HEK293T (cell line): ENCODE measurements around the gene FHIT.

Experiments
- NFRKB ChIP-seq: fragments of 450-650 bp; IDR thresholded peaks from 2 replicates; pipeline ENCODE4 v1.6.1; 2016; ENCODE audit warnings: mild to moderate bottlenecking, moderate library complexity
- TF ChIP-seq, protein P1 (sequence below): fragments of 450-650 bp; IDR thresholded peaks from 2 replicates; pipeline ENCODE4 v1.6.1; 2016

DNA sequence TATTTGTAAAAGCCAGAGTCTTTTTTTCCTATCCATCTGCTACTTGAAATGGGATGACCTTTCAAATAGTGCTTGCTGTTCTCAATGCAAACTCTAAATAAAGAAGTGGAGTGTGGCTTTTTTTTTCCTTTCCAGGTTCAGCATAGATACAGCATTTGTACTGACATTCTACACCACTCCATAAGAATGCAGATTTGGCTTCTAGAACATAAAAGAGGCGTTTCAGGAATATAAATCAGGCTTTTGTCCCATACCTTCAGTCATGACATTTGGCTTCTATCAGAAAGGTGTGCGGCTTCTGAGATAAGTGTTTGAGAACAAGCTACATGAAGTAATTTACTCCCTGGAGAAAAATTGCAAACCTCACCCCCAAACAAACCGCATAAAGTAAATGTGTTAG, 553.1 kb downstream of the FHIT start:
- TF ChIP-seq NFRKB: no peak
- TF ChIP-seq, protein P1, sequence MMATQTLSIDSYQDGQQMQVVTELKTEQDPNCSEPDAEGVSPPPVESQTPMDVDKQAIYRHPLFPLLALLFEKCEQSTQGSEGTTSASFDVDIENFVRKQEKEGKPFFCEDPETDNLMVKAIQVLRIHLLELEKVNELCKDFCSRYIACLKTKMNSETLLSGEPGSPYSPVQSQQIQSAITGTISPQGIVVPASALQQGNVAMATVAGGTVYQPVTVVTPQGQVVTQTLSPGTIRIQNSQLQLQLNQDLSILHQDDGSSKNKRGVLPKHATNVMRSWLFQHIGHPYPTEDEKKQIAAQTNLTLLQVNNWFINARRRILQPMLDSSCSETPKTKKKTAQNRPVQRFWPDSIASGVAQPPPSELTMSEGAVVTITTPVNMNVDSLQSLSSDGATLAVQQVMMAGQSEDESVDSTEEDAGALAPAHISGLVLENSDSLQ: no peak
